NCI-H1930 (cell line): Measurements from ENCODE around the gene MON2.
A peak's percentile ranks its signal among the peaks of the same experiment; 100 is the strongest.

Experiments
- DNase-seq, 2 experiments: peaks; one replicate each; lab custom pipeline; 2025; lab: John Stamatoyannopoulos, UW

Gene MON2

GRCh38 chr12:62606654-62607053 is 140.0 kb downstream of the MON2 start:
- no peak for DNase-seq

DNA sequence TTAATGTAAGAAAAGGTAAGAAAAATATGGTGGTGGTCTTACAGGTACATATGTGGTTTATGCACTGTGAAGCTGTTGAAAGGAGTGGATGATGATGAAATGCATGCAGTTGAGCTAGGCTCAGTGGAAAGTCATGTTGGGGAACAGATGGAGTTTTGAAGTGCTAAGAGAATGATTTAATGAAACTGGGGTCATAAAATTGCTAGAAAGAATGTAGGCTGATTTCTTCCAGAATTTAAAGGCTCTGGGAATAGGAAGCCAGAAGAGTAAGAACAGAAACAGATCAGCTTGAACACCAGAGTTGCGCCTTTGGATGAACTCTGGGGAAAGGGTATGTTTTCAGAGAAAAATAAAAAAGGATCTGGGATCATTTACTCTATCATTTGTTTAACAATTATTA is 146.5 kb downstream of the MON2 start:
- DNase-seq = no peak

DNA sequence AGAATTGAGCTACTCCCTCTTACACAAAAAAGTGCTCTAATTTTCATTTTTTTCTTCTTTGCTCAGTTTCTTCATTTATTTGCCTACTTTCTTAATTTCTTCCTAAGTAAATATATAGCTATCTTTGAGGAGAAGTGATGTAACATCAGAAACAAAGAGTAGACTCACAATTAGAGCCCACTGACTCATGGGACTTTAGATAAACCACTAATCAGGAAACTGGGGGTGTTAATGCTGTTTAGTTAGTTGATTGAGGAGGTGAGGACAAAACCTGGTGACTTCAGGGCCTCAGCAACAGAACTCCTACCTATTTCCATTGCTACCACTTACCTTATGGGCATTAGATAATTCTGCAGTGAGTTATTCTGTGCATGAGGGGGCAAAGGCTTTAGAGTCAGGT is 151.7 kb downstream of the MON2 start:
- DNase-seq = no peak

- no peak for DNase-seq
These were observed 152.3 kb downstream of the MON2 start for GRCh38 chr12:62618930-62619329.

DNA sequence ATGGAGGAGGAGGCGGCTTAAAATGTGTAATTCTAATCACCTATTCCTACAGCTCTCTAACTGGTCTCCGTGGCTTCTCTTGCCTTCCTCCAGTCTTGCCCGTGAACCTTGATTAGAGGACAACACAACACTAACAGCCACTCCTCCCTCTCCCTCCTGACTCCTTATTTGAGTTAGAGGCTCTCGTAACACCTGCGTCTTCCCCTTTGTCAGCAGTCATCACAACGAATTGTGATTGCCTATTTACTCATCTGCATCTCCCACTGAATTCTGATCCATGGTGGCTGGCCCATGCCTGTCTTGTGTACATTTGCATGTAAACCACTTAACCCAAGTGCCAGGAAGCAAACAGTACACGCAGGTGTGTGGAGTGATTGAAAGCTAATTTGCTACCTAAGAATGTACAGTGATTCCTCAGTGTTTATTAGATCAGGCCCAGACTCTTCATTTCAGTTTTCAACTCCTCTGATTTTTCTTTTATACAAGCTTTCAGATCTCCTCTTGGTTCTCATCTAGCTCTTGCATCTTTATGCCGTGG is 154.5 kb downstream of the MON2 start:
- DNase-seq = peak; percentile 62 to 79

DNA sequence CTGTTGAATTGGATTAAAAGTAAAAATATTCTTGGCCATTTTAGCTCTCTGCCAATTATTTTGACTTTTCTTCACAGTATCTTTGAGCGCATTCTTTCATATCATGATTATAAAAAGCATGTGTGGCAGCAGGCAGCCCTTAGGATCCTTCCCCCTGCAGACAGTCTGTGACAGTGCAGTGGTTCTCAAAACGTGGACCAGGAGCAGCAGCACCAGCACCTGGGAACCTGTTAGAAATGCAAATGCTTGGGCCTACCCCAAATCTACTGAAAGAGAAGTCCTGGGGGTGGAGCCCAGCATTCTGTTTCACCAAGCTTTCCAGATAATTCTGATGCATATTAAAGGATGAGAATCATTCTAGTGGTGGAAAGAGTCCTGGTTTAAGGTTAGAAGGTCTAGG is 155.6 kb downstream of the MON2 start:
- no peak for DNase-seq

GRCh38 chr12:62625228-62625627 is 158.6 kb downstream of the MON2 start:
- no peak for DNase-seq

DNA sequence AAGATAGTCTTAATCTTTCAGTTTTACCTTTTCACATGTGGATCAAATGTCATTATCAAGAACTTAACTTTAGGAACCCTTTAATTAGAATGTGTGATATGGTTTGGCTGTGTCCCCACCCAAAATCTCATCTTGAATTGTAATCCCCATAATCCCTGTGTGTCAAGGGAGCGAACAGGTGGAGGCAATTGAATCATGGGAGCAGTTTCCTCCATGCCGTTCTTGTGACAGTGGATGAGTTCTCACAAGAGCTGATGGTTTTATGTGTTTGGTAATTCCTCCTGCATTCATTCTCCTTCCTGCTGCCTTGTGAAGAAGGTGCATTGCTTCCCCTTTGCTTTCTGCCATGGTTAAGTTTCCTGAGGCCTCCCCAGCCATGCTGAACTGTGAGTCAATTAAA is 160.6 kb downstream of the MON2 start:
- no peak for DNase-seq

- no peak for DNase-seq
These were observed 162.8 kb downstream of the MON2 start for GRCh38 chr12:62629413-62629812.

- DNase-seq = no peak
These were observed 163.5 kb downstream of the MON2 start for GRCh38 chr12:62629971-62630739.

DNA sequence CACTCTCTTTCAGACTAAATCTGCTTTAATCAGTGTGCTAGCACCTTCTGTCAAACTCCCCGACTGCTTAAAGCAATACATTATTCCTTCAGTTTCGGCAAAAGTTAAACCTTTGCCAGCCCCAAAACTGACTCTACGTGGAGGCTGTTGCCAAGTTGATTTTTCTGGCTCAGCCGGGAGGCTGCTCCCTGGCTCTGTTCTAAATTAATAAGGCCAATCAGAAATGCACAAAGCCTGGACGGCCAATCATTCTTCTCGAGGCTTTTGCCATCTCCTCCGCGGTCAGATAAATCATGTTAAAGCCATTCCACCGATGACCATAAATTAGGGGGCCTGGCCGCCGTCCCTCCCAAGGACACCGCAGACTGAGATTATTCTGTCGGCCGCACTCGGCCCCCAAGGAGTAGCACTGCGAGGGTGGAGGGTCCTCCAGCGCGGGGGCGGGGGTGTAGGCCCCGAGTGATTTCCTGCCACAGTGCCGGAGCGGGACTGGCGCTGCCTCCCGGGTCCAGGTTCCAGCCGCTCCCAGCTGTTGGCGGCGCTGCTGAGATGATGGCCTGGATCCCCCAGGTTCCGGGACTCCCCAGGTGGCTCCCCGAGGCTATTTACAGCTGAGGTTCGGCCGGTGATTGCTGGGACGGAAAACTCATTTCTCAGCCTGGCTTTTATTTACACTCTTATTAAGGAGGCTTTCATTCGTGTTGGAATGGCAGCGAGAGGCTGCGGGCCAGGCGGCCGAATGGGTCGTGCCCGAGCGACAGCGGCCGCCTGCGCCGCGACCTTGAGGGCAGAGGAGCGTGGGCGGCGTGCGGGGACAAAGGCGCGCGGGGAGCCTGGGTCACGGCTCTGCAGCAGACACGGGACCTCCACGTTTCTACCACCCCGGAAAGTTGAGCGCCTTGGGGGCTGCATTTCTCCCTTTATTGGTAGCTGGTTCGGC is 165.1 kb downstream of the MON2 start:
- no peak for DNase-seq

DNA sequence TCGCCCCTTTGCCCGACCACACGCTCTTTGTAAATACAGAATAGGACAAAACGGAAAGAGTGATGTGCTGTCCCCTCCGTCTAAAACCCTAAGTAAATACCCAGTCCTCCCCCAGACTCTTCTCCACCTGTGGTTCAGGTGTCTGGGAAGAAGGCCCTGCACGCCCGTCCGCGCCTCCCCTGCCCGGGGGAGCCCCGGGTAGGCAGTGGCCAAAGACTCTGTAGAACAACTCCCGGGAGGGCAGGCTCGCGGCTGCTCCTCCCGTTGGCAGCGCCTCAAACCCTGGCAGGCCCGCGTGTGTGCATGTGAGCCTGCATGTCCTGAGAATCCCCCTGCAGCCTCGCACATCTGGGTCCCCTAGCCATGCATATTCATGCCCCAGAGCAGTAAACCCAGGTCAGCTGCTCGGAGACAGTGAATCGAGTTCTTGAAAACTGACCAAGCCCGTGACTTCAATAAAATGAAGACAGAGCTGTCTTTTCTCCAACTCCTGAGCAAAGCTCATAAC is 165.8 kb downstream of the MON2 start:
- DNase-seq = no peak

GRCh38 chr12:62635649-62636048 is 169.0 kb downstream of the MON2 start:
- DNase-seq = no peak

GRCh38 chr12:62637679-62638078 is 171.1 kb downstream of the MON2 start:
- no peak for DNase-seq

DNA sequence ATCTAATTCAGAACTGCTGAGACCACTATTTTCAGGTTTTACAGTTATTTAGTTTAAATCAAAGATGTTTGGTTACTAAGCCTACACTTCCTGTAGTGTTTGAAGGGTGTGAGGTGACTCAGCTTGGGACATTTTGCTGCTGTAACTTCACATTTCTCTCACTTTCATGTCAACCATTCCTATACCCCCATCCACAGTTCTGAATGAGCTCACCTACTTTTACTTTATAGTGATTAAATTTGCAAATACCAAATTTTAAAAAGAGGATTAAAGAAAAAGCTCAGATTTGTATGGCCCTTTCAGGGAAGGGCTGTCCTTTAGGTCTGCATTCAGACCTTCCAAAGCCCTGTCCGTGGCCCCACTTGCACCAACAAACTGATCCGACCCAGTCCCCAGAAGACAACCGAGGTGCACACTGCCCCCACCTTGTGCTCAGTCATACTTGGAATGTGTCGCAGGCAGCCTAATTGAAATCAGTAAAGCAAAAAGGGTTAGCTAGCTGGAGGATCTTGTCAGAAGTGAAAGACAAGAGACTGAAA is 174.4 kb downstream of the MON2 start:
- no peak for DNase-seq

- no peak for DNase-seq
These were observed 175.9 kb downstream of the MON2 start for GRCh38 chr12:62642486-62642885.

DNA sequence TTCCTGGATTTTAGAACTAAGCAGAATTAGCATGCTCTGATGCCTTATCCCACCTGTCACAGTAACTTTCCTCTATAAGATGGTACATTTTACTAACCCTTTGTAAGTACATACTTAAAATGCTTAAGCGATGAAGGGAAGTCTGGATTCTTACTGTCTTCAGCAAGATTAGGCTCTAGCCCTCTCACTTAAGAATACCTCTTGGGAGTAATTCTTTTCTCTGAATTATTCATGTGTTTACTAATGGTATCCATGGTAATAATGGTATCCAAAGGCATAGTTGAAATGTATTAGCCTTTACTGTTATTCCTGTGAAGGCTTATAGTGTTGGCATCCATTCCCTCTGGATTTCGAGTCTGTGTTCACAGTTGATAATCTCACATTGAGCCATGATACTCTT is 176.9 kb downstream of the MON2 start:
- DNase-seq = no peak

- DNase-seq = no peak
These were observed 179.9 kb downstream of the MON2 start for GRCh38 chr12:62646566-62646965.

DNA sequence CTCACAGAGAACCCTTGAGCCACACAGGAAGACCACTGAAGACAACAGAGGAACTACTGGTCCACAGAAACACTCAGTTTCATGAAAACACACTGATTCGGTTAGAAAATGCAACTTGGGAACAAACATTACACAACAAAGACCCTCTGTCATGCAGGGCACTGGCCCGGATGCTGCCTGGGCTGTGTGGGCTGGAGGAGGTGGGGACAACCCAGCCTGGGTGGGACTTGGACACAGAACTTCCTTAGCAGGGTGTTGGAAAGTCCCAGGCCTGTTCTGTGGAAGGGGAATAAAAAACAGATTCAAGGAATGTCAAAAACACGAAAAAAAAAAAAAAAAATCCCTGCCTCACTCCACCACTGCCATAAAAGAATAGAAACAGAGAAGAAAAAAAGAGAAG is 181.0 kb downstream of the MON2 start:
- DNase-seq = no peak

DNA sequence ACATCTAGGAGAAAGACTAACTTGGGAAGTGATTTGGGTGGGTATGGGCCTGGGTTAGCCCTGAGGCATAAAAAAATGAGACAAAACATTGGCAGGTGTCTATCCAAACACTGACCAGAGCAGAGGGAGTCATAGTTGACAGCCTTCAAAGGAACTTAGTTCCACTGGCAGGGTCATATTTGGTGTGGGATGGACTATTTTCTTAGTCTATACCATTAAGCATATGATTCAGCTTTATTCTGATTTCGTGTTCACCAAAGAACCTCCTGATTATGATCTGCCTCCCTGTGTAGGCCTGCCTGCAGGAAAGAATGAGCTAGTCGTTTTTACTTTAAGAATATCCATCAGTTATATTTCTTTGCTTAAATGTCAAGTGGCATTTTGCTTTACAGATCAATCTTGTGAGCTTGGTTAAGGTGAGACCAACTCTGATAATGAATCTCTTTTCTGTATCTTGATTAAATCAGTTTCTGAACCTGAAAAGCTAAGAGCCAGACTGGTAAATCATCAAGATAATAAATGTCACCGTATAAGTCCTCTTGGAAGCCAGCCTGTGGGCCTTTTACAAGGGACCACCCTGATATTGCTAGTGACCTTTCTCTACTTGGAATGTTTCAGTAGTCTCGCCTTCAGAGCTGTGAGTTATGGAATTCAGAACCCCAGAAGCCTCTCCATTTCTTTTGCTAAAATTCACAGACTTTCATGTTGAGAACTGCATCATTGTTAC is 182.9 kb downstream of the MON2 start:
- no peak for DNase-seq
